GM19193 (cell line): ENCODE data around the gene TMEM63C.

ENCODE experiments used
- POLR2A ChIP-seq: IDR thresholded peaks from 4 replicates; pipeline ENCODE4 v1.6.1; 2011; ENCODE audit not compliant: insufficient read depth, insufficient read length; ENCODE audit errors: extremely low read depth

TMEM63C gene

GRCh38 chr14:77204907-77205306, 23.3 kb downstream of the TMEM63C start:
- TF ChIP-seq POLR2A: no peak

- no peak for TF ChIP-seq POLR2A
Measured at GRCh38 chr14:77205566-77205965, 24.0 kb downstream of the TMEM63C start.

- TF ChIP-seq POLR2A: no peak
Measured at GRCh38 chr14:77206261-77206824, 24.7 kb downstream of the TMEM63C start.

GRCh38 chr14:77206877-77207389, 25.3 kb downstream of the TMEM63C start:
- no peak for TF ChIP-seq POLR2A

GRCh38 chr14:77208291-77208978, 26.8 kb downstream of the TMEM63C start:
- TF ChIP-seq POLR2A: no peak

- TF ChIP-seq POLR2A: no peak
Measured at GRCh38 chr14:77208979-77209318, 27.4 kb downstream of the TMEM63C start.

GRCh38 chr14:77212097-77212870, 30.7 kb downstream of the TMEM63C start:
- TF ChIP-seq POLR2A: no peak

- no peak for TF ChIP-seq POLR2A
Measured at GRCh38 chr14:77212943-77213678, 31.5 kb downstream of the TMEM63C start.

- no peak for TF ChIP-seq POLR2A
Measured at GRCh38 chr14:77213679-77214016, 32.0 kb downstream of the TMEM63C start.

- no peak for TF ChIP-seq POLR2A
Measured at GRCh38 chr14:77214216-77214615, 32.6 kb downstream of the TMEM63C start.

GRCh38 chr14:77217551-77217950, 36.0 kb downstream of the TMEM63C start:
- no peak for TF ChIP-seq POLR2A

GRCh38 chr14:77219591-77219990, 38.0 kb downstream of the TMEM63C start:
- no peak for TF ChIP-seq POLR2A

GRCh38 chr14:77220246-77221017, 38.8 kb downstream of the TMEM63C start:
- TF ChIP-seq POLR2A: no peak

GRCh38 chr14:77221241-77221871, 39.8 kb downstream of the TMEM63C start:
- no peak for TF ChIP-seq POLR2A
